ENCODE results near the gene SLC31A1.

DNA sequence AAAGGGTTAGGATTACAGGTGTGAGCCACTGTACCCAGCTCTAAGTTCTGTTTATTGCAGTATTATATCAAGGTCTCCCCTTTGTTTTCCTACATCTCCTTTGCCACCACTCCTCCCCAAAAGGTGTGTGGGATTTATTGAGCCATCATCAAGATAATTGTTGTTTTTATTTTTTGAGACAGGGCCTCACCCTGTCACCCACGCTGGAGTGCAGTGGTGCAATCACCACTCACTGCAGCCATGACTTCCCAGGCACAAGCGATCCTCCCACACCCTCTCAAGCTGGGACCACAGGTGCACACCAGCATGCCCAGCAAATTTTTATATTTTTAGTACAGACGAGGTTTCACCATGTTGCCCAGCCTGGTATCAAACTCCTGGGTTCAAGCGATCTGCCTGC lies 24.6 kb downstream of the SLC31A1 start:
- TF ChIP-seq, protein P1, sequence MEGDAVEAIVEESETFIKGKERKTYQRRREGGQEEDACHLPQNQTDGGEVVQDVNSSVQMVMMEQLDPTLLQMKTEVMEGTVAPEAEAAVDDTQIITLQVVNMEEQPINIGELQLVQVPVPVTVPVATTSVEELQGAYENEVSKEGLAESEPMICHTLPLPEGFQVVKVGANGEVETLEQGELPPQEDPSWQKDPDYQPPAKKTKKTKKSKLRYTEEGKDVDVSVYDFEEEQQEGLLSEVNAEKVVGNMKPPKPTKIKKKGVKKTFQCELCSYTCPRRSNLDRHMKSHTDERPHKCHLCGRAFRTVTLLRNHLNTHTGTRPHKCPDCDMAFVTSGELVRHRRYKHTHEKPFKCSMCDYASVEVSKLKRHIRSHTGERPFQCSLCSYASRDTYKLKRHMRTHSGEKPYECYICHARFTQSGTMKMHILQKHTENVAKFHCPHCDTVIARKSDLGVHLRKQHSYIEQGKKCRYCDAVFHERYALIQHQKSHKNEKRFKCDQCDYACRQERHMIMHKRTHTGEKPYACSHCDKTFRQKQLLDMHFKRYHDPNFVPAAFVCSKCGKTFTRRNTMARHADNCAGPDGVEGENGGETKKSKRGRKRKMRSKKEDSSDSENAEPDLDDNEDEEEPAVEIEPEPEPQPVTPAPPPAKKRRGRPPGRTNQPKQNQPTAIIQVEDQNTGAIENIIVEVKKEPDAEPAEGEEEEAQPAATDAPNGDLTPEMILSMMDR (IDR thresholded peaks at IDR 0.05), result no peak
- no peak for TF ChIP-seq EZH2 (IDR thresholded peaks at IDR 0.05; ENCODE audit: borderline replicate concordance, insufficient read depth, low read depth, low read length, poor library complexity, severe bottlenecking)

Measured in B cell (primary cell).